ENCODE measurements around the gene SNRNP25.
A peak's percentile ranks its signal among the peaks of the same experiment; 100 is the strongest.

Gene SNRNP25

GRCh38 chr16:54237-54581, 581 bp downstream of the SNRNP25 start:
- no peak for TF ChIP-seq CTCF (IDR thresholded peaks at IDR 0.05)
- H3K4me3 Mint-ChIP-seq = peak overlapping the region; percentile 93
- no peak overlapping the region for H3K27ac Mint-ChIP-seq
- H3K27me3 Mint-ChIP-seq (ENCODE audit: low read depth, poor library complexity) = no peaks in the 10 kb centered on the region
- H3K36me3 Mint-ChIP-seq (ENCODE audit: low read depth) = peaks cover 49% of the 10 kb centered on the region
- peaks cover 3% of the 10 kb centered on the region for H3K9me3 Mint-ChIP-seq
- H3K4me1 Mint-ChIP-seq = peaks cover 39% of the 10 kb centered on the region
- DNase-seq = no peak

- peaks cover 43% of the 10 kb centered on the region for H3K36me3 Mint-ChIP-seq (ENCODE audit: low read depth)
- H3K9me3 Mint-ChIP-seq = peaks cover 2% of the 10 kb centered on the region
- peak overlapping the region; percentile 39 for H3K4me3 Mint-ChIP-seq
- peak overlapping the region; percentile 8 for H3K27ac Mint-ChIP-seq
- DNase-seq = no peak
- no peak for TF ChIP-seq CTCF (IDR thresholded peaks at IDR 0.05)
- peaks cover 38% of the 10 kb centered on the region for H3K4me1 Mint-ChIP-seq
- no peaks in the 10 kb centered on the region for H3K27me3 Mint-ChIP-seq (ENCODE audit: low read depth, poor library complexity)
These were observed 2.0 kb downstream of the SNRNP25 start for GRCh38 chr16:55571-56136.

- no peaks in the 10 kb centered on the region for H3K27me3 Mint-ChIP-seq (ENCODE audit: low read depth, poor library complexity)
- peak overlapping the region; percentile 8 for H3K27ac Mint-ChIP-seq
These were observed 2.8 kb downstream of the SNRNP25 start for GRCh38 chr16:56231-56927.

GRCh38 chr16:57711-58110, 4.1 kb downstream of the SNRNP25 start:
- H3K9me3 Mint-ChIP-seq = no peaks in the 10 kb centered on the region
- no peak for DNase-seq
- H3K27ac Mint-ChIP-seq = peak overlapping the region; percentile 70

More at GRCh38 chr16:56231-56927, 2.8 kb downstream of the SNRNP25 start:
- DNase-seq = no peak
- peaks cover 39% of the 10 kb centered on the region for H3K36me3 Mint-ChIP-seq (ENCODE audit: low read depth)
- H3K4me1 Mint-ChIP-seq = peaks cover 31% of the 10 kb centered on the region
- TF ChIP-seq CTCF (IDR thresholded peaks at IDR 0.05) = no peak
- no peaks in the 10 kb centered on the region for H3K9me3 Mint-ChIP-seq
- H3K4me3 Mint-ChIP-seq = peak overlapping the region; percentile 39

GRCh38 chr16:58491-59439, 5.1 kb downstream of the SNRNP25 start:
- Mint-ChIP-seq H3K27ac (peak overlapping the region; percentile 70), H3K27me3 (ENCODE audit: low read depth, poor library complexity) (no peaks in the 10 kb centered on the region), H3K4me3 (no peak overlapping the region), H3K9me3 (no peaks in the 10 kb centered on the region), H3K36me3 (ENCODE audit: low read depth) (peaks cover 27% of the 10 kb centered on the region), H3K4me1 (peaks cover 21% of the 10 kb centered on the region)
- DNase-seq = no peak
- TF ChIP-seq CTCF (IDR thresholded peaks at IDR 0.05) = no peak

More at GRCh38 chr16:57711-58110, 4.1 kb downstream of the SNRNP25 start:
- Mint-ChIP-seq H3K4me1 (peaks cover 26% of the 10 kb centered on the region), H3K4me3 (no peak overlapping the region), H3K27me3 (ENCODE audit: low read depth, poor library complexity) (no peaks in the 10 kb centered on the region), H3K36me3 (ENCODE audit: low read depth) (peaks cover 31% of the 10 kb centered on the region)
- TF ChIP-seq CTCF (IDR thresholded peaks at IDR 0.05) = no peak

All from nephron progenitor cell (in vitro differentiated cells).